NOMO-1 treated with DMSO at 0.1 percent for 48 hours (cell line): Measurements from ENCODE around the gene SURF2.

Experiments used
- DNase-seq: peaks from one replicate; lab custom pipeline; 2025; ENCODE audit not compliant: unreplicated experiment; lab: John Stamatoyannopoulos, UW

The SURF2 gene

GRCh38 chr9:133353548-133353947, 2.8 kb upstream of the SURF2 start:
- no peak for DNase-seq

- DNase-seq: peak; percentile 60
Measured at GRCh38 chr9:133354766-133355165, 1.6 kb upstream of the SURF2 start.

DNA sequence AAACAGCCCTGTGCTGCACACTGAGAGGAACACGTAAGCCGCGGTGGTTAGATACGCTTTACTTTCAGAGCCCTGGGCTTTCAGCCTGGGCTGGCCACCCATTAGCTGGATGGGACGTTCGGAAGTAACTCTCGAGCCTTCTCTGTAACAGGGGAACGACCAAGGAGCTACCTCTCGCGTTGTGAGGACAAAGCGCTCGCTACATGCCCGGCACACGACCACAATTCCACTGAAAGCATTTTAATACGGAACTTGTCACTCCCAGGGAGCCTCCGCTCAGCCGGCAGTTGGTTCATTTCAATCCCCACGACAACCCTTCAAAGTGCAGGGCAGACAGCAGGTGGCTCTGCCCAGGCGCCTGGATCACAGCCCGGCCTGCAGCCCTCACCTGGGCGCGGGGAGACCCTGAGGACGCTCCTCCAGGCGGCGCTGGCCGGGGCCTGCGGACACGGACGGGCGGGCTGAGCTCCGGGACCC, 431 bp upstream of the SURF2 start:
- peak; percentile 32 for DNase-seq

DNA sequence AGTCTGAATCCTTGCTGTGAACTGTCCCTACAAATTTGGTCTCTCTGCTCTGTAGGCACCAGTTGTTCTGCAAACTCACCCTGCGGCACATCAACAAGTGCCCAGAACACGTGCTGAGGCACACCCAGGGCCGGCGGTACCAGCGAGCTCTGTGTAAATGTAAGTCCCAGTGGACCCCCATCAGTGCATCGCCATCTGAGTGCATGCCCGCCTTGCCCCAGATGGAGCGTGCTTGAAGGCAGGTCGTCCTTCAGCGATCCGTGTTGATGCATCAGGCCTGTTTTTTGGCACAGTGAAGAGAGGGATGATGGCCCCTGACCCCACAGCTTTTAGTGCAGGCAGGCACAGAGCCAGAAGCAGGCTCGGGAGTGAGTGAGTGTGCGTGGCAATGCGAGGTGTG, 1.3 kb downstream of the SURF2 start:
- no peak for DNase-seq

DNA sequence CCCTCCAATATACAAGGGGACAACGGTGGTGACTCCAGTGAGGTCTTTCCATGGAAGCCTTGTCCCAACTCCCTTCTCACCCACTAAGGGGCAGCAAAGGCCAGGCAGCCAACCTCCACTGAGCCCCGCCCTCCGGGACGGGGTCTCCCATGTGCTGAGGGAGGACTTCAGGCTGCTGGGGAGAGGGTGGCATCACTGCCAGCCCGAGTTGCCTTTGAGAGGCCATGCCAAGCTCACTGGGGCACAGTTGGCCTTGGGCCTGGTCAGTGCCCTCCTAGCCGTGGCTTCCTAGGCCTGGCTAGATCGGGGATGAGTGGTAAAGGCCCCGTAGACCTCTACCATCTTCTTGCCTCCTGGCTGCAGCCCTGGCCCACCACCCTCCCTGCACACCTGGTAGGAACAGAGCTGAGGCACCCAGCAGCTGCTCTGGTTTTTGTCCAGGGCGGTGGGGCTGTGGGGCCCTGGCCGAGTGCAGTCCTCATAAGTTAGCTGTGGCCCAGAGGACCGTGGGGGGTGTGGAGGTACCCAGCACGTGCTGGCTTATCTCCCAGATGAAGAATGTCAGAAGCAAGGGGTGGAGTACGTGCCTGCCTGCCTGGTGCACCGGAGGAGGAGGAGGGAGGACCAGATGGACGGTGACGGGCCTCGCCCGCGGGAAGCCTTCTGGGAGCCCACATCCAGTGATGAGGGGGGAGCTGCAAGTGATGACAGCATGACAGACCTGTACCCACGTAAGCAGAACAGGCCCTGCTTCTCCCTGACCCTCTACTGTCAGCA, 3.2 kb downstream of the SURF2 start:
- DNase-seq: no peak

DNA sequence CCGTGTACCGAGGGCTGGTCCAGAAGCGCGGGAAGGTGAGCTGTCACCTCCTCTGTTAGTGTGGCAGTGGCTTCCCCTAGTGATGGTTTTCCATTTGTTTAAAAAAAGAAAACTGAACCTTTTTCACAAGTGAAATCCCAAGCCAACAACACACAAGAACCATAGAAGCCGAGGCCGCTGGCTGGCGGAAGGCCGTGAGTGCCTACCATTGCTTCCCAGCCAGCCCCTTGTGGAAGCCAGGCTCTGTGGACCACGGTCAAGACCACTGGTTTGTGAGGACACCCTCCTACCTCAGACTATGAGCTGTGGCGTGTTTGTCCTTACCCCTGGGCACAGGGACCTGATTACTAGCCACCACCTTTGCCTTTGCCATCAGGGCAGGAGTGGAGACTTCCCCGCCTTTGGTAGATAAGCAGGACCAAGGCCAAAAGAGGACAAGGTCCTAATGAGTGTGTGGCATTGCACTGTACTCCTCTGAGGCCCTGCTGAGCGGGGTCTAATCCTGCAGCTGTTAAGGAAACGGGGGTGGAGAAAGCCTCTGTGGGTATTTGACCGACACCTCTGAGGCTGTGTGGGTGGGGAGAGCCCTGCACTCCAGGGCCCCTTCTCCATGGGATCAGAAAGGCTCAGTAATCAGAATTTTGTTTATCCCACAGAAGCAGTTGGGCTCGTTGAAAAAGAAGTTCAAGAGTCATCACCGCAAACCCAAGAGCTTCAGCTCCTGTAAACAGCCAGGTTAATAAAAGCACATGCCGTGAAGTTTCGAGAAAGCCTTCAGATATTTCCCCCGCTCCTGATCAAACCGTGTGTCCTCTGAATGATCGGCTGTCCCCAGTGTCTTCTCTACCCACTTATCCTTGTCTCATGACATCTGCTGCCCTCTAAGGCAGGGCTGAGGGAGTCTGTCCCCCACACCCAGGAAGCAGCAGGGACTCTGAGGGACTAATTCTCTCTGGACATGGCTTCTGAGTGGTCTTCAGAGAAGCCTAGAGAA, 4.3 kb downstream of the SURF2 start:
- DNase-seq: no peak

GRCh38 chr9:133361507-133362092, 5.2 kb downstream of the SURF2 start:
- no peak for DNase-seq

DNA sequence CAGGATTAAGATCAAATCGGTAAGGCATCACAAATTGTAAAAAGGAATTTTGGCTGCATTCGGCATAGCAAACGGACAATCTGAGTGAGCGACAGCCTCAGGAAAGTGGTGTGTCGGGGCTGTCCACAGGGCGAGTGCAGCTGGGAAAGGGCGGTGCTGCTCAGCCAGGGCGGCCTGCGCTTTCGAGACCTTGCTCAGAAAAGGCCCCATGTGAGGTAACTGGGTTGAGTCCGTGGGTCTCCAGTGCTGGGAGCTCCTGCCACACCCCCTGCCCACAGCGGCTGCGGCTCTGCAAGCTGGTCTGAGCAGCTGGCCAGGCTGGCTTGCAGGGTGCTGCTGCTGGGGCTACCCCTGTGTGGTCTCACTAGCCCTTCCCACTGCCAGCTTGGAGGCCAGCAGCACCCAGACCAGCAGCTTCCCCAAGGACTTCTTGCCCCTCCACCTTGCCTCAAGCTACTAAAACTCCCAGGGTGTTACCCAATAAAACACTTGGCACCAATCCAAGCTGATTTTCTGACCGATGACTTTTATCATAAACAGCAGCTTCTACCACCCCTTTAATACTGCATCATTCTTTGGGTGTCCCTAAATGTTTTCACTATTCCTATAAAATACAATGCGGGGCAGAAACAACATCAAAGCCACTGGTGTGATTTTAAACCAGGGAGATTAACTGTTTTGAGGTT, 6.2 kb downstream of the SURF2 start:
- DNase-seq: no peak

- DNase-seq: no peak
Measured at GRCh38 chr9:133366435-133366834, 10.1 kb downstream of the SURF2 start.

DNA sequence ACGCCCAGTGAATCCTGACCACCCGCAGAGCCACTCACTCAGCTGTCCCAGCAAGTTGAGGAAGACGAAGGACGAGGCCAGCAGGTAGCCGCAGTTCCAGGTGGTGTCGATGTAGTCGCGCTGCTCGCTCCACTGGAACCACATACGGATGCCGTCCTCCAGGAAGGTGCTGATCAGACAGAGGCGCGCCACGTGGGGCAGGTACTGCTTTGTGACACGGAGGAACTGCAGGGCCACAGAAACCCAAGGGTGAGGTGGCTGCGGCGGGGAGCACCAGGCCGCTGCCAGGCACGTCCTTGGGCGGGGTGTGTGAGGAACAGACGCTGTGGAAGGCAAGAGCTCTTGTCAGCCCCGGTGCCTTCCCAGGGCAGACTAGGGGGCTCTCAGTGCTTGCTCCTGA, 10.9 kb downstream of the SURF2 start:
- no peak for DNase-seq

GRCh38 chr9:133367778-133368177, 11.4 kb downstream of the SURF2 start:
- DNase-seq: no peak

- no peak for DNase-seq
Measured at GRCh38 chr9:133368249-133368881, 12.0 kb downstream of the SURF2 start.

DNA sequence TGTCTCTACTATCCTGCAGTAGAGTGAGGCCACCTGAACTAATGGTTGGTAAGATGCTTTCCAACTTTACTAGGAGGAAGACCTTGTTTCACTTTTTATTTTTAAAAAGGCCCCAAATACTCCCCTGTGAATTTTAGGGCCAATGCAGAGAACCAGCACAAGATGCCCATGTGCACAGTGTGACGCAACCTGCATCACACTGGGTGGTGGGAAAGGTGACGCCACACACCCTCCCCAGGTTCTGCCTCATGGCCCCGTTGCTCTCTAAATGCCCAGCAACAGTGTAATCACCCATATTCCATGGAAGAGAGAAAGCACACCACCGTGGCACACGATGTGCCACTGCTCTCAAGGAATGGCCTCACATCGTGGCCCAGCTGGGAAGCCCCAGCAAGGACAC, 13.1 kb downstream of the SURF2 start:
- no peak for DNase-seq

GRCh38 chr9:133369933-133370332, 13.6 kb downstream of the SURF2 start:
- no peak for DNase-seq

- no peak for DNase-seq
Measured at GRCh38 chr9:133370685-133371084, 14.3 kb downstream of the SURF2 start.

- no peak for DNase-seq
Measured at GRCh38 chr9:133371261-133371711, 14.9 kb downstream of the SURF2 start.

DNA sequence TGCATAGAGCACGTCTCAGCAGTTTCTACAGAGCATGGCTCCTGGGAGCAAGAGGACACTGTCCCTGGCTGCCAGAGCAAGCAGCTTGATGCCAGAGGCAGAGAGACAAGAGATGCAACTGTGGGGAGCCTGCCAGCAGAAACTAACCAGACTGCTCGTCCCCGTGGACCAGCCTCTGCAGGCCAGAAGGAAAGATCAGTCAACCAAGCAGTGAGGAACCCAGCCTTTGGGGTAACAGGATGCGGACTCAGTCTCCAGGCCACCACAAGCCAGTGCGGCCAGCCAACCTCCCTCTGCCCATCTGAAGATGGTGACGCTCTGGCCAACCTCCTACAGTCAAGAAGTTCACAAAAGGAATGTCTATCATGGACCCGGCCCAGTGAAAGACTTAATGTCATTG, 15.8 kb downstream of the SURF2 start:
- DNase-seq: no peak

- DNase-seq: peak; percentile 71
Measured at GRCh38 chr9:133374612-133375115, 18.3 kb downstream of the SURF2 start.

GRCh38 chr9:133375116-133375723, 18.9 kb downstream of the SURF2 start:
- peak; percentile 28 for DNase-seq
